Measurements from ENCODE around the gene NECTIN1.

NECTIN1 gene

DNA sequence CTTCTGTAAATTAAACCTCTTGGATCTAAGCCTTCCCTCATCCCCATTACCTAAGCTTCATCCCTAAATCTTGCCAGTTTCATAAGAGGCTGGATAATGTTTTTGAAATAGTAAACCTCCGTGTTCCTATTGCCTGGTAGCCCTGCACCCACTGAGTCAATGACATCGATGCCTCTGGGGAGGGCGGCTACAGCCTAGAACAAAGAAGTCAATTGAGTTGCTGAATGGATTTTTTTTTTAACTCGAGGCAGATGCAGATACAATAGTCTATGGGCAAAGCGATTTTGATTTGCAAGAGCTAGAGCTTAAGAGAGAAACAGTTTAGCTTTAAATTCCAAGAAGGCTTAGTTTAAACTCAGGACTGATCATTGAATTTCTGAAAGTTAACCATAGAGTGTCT is 121.3 kb downstream of the NECTIN1 start:
- H3K27me3 ChIP-seq (replicated peaks; ENCODE audit: insufficient read depth, low read length): peaks cover 76% of the 10 kb centered on the region
- no peaks in the 10 kb centered on the region for H3K9me3 ChIP-seq (replicated peaks; ENCODE audit: insufficient read depth, low read length)
- TF ChIP-seq EZH2 (optimal IDR thresholded peaks at IDR 0.05; ENCODE audit: low read depth, low read length): no peak
- TF ChIP-seq, protein P1, sequence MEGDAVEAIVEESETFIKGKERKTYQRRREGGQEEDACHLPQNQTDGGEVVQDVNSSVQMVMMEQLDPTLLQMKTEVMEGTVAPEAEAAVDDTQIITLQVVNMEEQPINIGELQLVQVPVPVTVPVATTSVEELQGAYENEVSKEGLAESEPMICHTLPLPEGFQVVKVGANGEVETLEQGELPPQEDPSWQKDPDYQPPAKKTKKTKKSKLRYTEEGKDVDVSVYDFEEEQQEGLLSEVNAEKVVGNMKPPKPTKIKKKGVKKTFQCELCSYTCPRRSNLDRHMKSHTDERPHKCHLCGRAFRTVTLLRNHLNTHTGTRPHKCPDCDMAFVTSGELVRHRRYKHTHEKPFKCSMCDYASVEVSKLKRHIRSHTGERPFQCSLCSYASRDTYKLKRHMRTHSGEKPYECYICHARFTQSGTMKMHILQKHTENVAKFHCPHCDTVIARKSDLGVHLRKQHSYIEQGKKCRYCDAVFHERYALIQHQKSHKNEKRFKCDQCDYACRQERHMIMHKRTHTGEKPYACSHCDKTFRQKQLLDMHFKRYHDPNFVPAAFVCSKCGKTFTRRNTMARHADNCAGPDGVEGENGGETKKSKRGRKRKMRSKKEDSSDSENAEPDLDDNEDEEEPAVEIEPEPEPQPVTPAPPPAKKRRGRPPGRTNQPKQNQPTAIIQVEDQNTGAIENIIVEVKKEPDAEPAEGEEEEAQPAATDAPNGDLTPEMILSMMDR (IDR thresholded peaks at IDR 0.05; ENCODE audit: low read length): no peak
- no peak overlapping the region for H3K4me3 ChIP-seq (ENCODE audit: low read length)
- H3K9me2 ChIP-seq (replicated peaks; ENCODE audit: insufficient read depth, low read length): no peaks in the 10 kb centered on the region
- no peak overlapping the region for H2AFZ ChIP-seq (ENCODE audit: low read length)
- H4K20me1 ChIP-seq (ENCODE audit: insufficient read depth, low read length): no peaks in the 10 kb centered on the region
- H3K79me2 ChIP-seq (ENCODE audit: low read length): no peaks in the 10 kb centered on the region
- DNase-seq: no peak
- no peaks in the 10 kb centered on the region for H3F3A ChIP-seq (ENCODE audit: insufficient read depth, low read length)
- no peak overlapping the region for H3K27ac ChIP-seq (ENCODE audit: low read length)
- H3K36me3 ChIP-seq (replicated peaks; ENCODE audit: insufficient read depth, low read length): no peaks in the 10 kb centered on the region
- no peak overlapping the region for H3K4me2 ChIP-seq (ENCODE audit: low read depth, low read length)
- no peak overlapping the region for H3K9ac ChIP-seq (ENCODE audit: low read length)
- H3K4me1 ChIP-seq (ENCODE audit: low read length): no peaks in the 10 kb centered on the region

DNA sequence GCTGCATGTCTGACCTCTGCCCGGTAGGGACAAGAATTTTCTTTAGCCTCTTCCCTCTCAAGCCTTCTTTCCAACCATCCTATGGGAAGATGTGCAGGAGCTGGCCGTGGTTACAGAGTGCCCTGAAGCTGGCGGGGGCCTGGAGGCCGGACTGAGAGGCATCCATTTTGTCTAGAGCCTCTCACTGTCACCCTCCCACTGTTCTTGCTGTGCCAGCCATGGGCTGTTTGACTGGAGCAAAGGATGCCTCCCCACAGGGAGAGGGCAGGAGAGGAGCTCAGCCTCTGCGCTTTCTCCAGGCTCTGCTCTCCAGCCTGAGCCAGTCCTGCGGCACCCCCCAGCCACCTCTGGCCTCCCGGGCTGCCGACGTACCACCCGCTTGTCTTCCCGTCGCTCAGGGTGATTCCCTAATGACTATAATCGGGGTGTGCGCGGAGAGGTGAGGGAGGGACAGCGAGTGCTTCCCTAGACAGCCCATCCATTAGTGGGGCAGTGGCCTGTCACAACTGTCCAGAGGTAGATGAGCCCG is 123.8 kb downstream of the NECTIN1 start:
- Histone ChIP-seq H3K4me2 (ENCODE audit: low read depth, low read length) (no peak overlapping the region), H3K4me1 (ENCODE audit: low read length) (no peaks in the 10 kb centered on the region), H3K79me2 (ENCODE audit: low read length) (no peaks in the 10 kb centered on the region), H3K36me3 (replicated peaks; ENCODE audit: insufficient read depth, low read length) (no peaks in the 10 kb centered on the region), H4K20me1 (ENCODE audit: insufficient read depth, low read length) (no peaks in the 10 kb centered on the region), H3K9me3 (replicated peaks; ENCODE audit: insufficient read depth, low read length) (no peaks in the 10 kb centered on the region), H3K27me3 (replicated peaks; ENCODE audit: insufficient read depth, low read length) (peaks cover 88% of the 10 kb centered on the region), H3K27ac (ENCODE audit: low read length) (no peak overlapping the region), H3K9ac (ENCODE audit: low read length) (no peak overlapping the region), H3K4me3 (ENCODE audit: low read length) (no peak overlapping the region), H3K9me2 (replicated peaks; ENCODE audit: insufficient read depth, low read length) (no peaks in the 10 kb centered on the region), H2AFZ (ENCODE audit: low read length) (no peak overlapping the region), H3F3A (ENCODE audit: insufficient read depth, low read length) (no peaks in the 10 kb centered on the region)
- DNase-seq: no peak
- TF ChIP-seq EZH2 (optimal IDR thresholded peaks at IDR 0.05; ENCODE audit: low read depth, low read length): no peak
- TF ChIP-seq, protein P1 (IDR thresholded peaks at IDR 0.05; ENCODE audit: low read length): no peak
- no peak for TF ChIP-seq EZH2phosphoT487 (IDR thresholded peaks at IDR 0.05; ENCODE audit: low read length)

DNA sequence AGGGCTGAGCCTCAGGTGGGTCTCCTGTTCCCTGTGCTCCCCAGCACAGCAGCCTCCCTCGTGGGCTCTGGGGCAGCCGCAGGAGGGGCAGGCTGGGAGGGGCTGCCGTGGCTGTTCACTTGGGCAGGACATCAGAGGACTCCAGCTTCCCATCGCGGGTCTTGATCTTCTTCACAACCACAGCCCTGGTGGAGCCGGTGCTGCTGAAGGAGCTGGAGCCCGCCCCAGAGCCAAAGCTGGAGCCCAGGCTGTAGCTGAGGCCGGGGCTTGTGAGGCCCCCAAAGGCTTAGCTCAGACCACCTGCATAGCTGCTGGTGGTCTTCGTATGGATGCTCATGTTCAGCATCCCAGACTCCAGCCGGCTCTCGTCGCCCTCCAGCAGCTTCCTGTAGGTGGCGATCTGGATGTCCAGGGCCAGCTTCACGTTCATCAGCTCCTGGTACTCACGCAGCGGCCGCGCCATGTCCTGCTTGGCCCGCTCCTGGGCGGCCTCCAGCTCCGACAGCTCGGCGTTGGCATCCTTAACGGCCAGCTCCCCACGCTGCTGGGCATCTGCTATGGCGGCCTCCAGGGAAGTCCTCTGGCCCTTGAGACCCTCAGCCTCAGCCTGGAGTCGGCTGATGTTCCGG is 126.1 kb downstream of the NECTIN1 start:
- Histone ChIP-seq H3K9ac (ENCODE audit: low read length) (no peak overlapping the region), H3K36me3 (replicated peaks; ENCODE audit: insufficient read depth, low read length) (no peaks in the 10 kb centered on the region), H3K9me3 (replicated peaks; ENCODE audit: insufficient read depth, low read length) (no peaks in the 10 kb centered on the region), H3K9me2 (replicated peaks; ENCODE audit: insufficient read depth, low read length) (no peaks in the 10 kb centered on the region), H4K20me1 (ENCODE audit: insufficient read depth, low read length) (no peaks in the 10 kb centered on the region), H3F3A (ENCODE audit: insufficient read depth, low read length) (no peaks in the 10 kb centered on the region), H3K4me1 (ENCODE audit: low read length) (no peaks in the 10 kb centered on the region), H3K79me2 (ENCODE audit: low read length) (no peaks in the 10 kb centered on the region), H3K4me2 (ENCODE audit: low read depth, low read length) (no peak overlapping the region), H3K4me3 (ENCODE audit: low read length) (no peak overlapping the region), H3K27ac (ENCODE audit: low read length) (no peak overlapping the region), H3K27me3 (replicated peaks; ENCODE audit: insufficient read depth, low read length) (peaks cover 79% of the 10 kb centered on the region), H2AFZ (ENCODE audit: low read length) (no peak overlapping the region)
- TF ChIP-seq EZH2phosphoT487 (IDR thresholded peaks at IDR 0.05; ENCODE audit: low read length) (no peak), EZH2 (optimal IDR thresholded peaks at IDR 0.05; ENCODE audit: low read depth, low read length) (no peak)
- TF ChIP-seq, protein P1 (IDR thresholded peaks at IDR 0.05; ENCODE audit: low read length): 0 out of 2 replicates have a peak, but pooled peaks have one; percentile 3
- DNase-seq: no peak

Data from MM.1S (cell line).